GM23338 (cell line): ENCODE results near the gene HELB.

ENCODE experiments used
- EZH2phosphoT487 ChIP-seq: fragments of 200-600 bp; sonication (generic); IDR thresholded peaks from one replicate; pipeline ENCODE4 v1.8.1; 2018; ENCODE audit warnings: antibody characterized with exemption; ENCODE audit not compliant: unreplicated experiment
- TF ChIP-seq, protein P1 (sequence below), 2 experiments: fragments of 200-600 bp in 1 of 2; sonication (generic) in 1 of 2; conservative IDR thresholded peaks; 2 replicates each; pipeline versions ENCODE4 v1.5.1 to v1.6.1; 2016 to 2017; ENCODE audit warnings: antibody characterized with exemption in 2 of 2, low read depth in 2 of 2, mild to moderate bottlenecking in 2 of 2, moderate library complexity in 1 of 2

DNA sequence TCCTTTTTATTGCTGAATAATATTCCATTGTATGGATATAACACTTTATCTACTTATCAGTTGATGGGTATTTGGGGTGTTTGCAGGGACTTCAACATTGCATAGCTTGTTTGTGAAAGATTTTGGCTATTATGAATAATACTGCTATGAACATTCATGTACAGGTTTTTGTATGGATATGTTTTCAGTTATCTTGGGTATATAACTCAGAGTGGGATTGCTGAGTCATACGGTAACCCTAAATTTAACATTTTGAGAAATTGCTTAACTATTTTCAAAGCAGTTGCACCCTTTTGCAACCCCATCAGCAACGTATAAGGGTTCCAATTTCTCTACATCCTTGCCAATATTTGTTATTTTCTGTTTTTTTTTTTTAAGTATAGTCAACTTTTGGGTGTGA lies 27.3 kb upstream of the HELB start:
- TF ChIP-seq, protein P1, sequence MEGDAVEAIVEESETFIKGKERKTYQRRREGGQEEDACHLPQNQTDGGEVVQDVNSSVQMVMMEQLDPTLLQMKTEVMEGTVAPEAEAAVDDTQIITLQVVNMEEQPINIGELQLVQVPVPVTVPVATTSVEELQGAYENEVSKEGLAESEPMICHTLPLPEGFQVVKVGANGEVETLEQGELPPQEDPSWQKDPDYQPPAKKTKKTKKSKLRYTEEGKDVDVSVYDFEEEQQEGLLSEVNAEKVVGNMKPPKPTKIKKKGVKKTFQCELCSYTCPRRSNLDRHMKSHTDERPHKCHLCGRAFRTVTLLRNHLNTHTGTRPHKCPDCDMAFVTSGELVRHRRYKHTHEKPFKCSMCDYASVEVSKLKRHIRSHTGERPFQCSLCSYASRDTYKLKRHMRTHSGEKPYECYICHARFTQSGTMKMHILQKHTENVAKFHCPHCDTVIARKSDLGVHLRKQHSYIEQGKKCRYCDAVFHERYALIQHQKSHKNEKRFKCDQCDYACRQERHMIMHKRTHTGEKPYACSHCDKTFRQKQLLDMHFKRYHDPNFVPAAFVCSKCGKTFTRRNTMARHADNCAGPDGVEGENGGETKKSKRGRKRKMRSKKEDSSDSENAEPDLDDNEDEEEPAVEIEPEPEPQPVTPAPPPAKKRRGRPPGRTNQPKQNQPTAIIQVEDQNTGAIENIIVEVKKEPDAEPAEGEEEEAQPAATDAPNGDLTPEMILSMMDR (conservative IDR thresholded peaks at IDR 0.05; ENCODE audit: low read depth in 2 of 2), result no peak
- TF ChIP-seq EZH2phosphoT487, result no peak
